Upper lobe of right lung (tissue), 1 donor: ENCODE results near the gene RBL2. TPM values are rescaled to one million over a fixed set of nuclear protein-coding genes. Genes with fewer than 3 reads are reported as not detected.

Experiments used
- ATAC-seq: fragments of 200-7000 bp; cut with Tn5 transposase; one replicate; pipeline ENCODE4 v1.9.1; 2020; ENCODE audit warnings: mild to moderate bottlenecking, moderate library complexity
- DNase-seq: peaks from one replicate; pipeline ENCODE4 v3.0.0-alpha.2; 2020
- H3K27ac ChIP-seq: fragments of 200-600 bp; one replicate; pipeline ENCODE4 v1.8.0; 2022
- H3K27me3 ChIP-seq: fragments of 200-600 bp; one replicate; pipeline ENCODE4 v1.8.0; 2022; ENCODE audit warnings: mild to moderate bottlenecking
- H3K36me3 ChIP-seq: fragments of 200-600 bp; one replicate; pipeline ENCODE4 v1.8.0; 2022
- H3K4me1 ChIP-seq: fragments of 200-600 bp; one replicate; pipeline ENCODE4 v1.8.0; 2022
- H3K4me3 ChIP-seq: fragments of 200-600 bp; one replicate; pipeline ENCODE4 v1.8.0; 2022; ENCODE audit warnings: mild to moderate bottlenecking
- H3K9me3 ChIP-seq: fragments of 200-600 bp; one replicate; pipeline ENCODE4 v1.8.0; 2022
- CTCF ChIP-seq: fragments of 200-600 bp; IDR thresholded peaks from one replicate; pipeline ENCODE4 v1.8.0; 2022; ENCODE audit warnings: antibody characterized with exemption
- intact Hi-C: fragments of 100-400 bp; cut with DNase I; formaldehyde crosslinking; loops from one replicate; pipeline ENCODE4 v1.11.0; 2022
- total RNA-seq: library from RNA; stranded (reverse); fragmentation: NEBNext Ultra II Directional; extraction: Animal tissue kit (Norgen Biotek cat#: 25700); gene quantifications from one replicate; pipeline ENCODE4 v1.2.1, GENCODE V29; 2021
- donor health status: DM: no; HTN: yes; CAD: no; lungs with severe emphysema.

RBL2 gene
- total RNA-seq, 1 donor from 2014 or later, result 97.9 TPM

- Histone ChIP-seq H3K27me3 (no peaks in the 10 kb centered on the region), H3K27ac (peak within 1 kb of the TSS; percentile 94), H3K36me3 (peaks cover 22% of the 10 kb centered on the region), H3K9me3 (no peaks in the 10 kb centered on the region), H3K4me3 (peak within 1 kb of the TSS; percentile 91), H3K4me1 (peaks cover 26% of the 10 kb centered on the region)
- DNase-seq, result peak; percentile 91
- intact Hi-C loops, result no loop called here
- TF ChIP-seq CTCF, result no peak
- peak; percentile 59 for ATAC-seq
These were observed 68.3 kb downstream of the RBL2 start, which contains the start of gene AKTIP for GRCh38 chr16:53502331-53503269. Gene AKTIP (minus strand): TSS chr16:53503209. CDS start chr16:53500259, 2,950 bp downstream.

- H3K9me3 ChIP-seq, result no peaks in the 10 kb centered on the region
- peaks cover 26% of the 10 kb centered on the region for H3K4me1 ChIP-seq
- H3K27ac ChIP-seq, result peak overlapping the region; percentile 94
- peak overlapping the region; percentile 91 for H3K4me3 ChIP-seq
- H3K27me3 ChIP-seq, result no peaks in the 10 kb centered on the region
- intact Hi-C loops, result no loop called here
- TF ChIP-seq CTCF, result no peak
- peak; percentile 100 for DNase-seq
- ATAC-seq, result peak; percentile 93
- H3K36me3 ChIP-seq, result peaks cover 14% of the 10 kb centered on the region
These were observed 69.1 kb downstream of the RBL2 start for GRCh38 chr16:53503270-53503923.

- no peaks in the 10 kb centered on the region for H3K9me3 ChIP-seq
- peak overlapping the region; percentile 70 for H3K4me3 ChIP-seq
- H3K27me3 ChIP-seq, result no peaks in the 10 kb centered on the region
- intact Hi-C loops, result no loop called here
- no peak for ATAC-seq
- no peak for TF ChIP-seq CTCF
- H3K27ac ChIP-seq, result peak overlapping the region; percentile 94
- H3K4me1 ChIP-seq, result peaks cover 26% of the 10 kb centered on the region
- H3K36me3 ChIP-seq, result peaks cover 8% of the 10 kb centered on the region
- DNase-seq, result peak; percentile 69
These were observed 69.9 kb downstream of the RBL2 start for GRCh38 chr16:53503991-53504663.

DNA sequence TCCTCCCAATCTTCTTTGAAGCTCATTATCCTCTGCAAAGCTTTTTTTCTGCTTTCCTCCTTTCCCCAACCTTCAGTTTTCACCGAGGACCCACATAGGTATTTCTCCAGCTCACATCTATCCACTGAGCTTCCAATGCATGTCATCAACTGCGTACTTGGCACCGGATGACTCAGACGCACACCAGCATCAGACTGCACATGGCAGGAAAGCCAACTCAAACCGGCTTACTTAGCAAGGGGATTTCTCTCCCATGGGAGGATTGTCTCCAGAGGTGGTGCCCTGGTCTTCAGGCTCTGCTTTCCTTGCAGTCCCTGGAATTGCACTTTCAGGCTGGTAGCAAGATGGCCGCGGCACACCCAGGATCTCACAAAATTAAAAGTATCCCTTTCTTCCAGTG, 70.4 kb downstream of the RBL2 start:
- TF ChIP-seq CTCF, result no peak
- peak overlapping the region; percentile 94 for H3K27ac ChIP-seq
- intact Hi-C loops, result no loop called here
- peak overlapping the region; percentile 70 for H3K4me3 ChIP-seq
- no peaks in the 10 kb centered on the region for H3K27me3 ChIP-seq
- ATAC-seq (no peak), DNase-seq (no peak)
- peaks cover 3% of the 10 kb centered on the region for H3K36me3 ChIP-seq
- peaks cover 26% of the 10 kb centered on the region for H3K4me1 ChIP-seq
- no peaks in the 10 kb centered on the region for H3K9me3 ChIP-seq

- no peak for TF ChIP-seq CTCF
- Histone ChIP-seq H3K36me3 (no peaks in the 10 kb centered on the region), H3K9me3 (no peaks in the 10 kb centered on the region), H3K27me3 (no peaks in the 10 kb centered on the region), H3K27ac (no peak overlapping the region), H3K4me1 (peaks cover 30% of the 10 kb centered on the region), H3K4me3 (no peak overlapping the region)
- no peak for DNase-seq
- no peak for ATAC-seq
- intact Hi-C loops, result no loop called here
These were observed 72.0 kb downstream of the RBL2 start for GRCh38 chr16:53506254-53506653.
